Osteocyte (in vitro differentiated cells): ENCODE data around the gene CCNA2. TPM values are rescaled to one million over a fixed set of nuclear protein-coding genes. Genes with fewer than 3 reads are reported as not detected.

Experiments used
- DNase-seq: peaks from one replicate; pipeline ENCODE4 v3.0.0; 2021; ENCODE audit warnings: mixed read lengths; ENCODE audit not compliant: unreplicated experiment; ENCODE audit errors: extremely low spot score
- H3K27ac Mint-ChIP-seq: one replicate; pipeline ENCODE4 v1.8.0; 2021; ENCODE audit warnings: mild to moderate bottlenecking, mixed read lengths; ENCODE audit not compliant: unreplicated experiment
- H3K27me3 Mint-ChIP-seq: one replicate; pipeline ENCODE4 v1.8.0; 2021; ENCODE audit warnings: mixed read lengths; ENCODE audit not compliant: unreplicated experiment
- H3K36me3 Mint-ChIP-seq: one replicate; pipeline ENCODE4 v1.8.0; 2021; ENCODE audit warnings: mixed read lengths; ENCODE audit not compliant: unreplicated experiment
- H3K4me1 Mint-ChIP-seq: one replicate; pipeline ENCODE4 v1.8.0; 2021; ENCODE audit warnings: mixed read lengths; ENCODE audit not compliant: unreplicated experiment
- H3K4me3 Mint-ChIP-seq: one replicate; pipeline ENCODE4 v1.8.0; 2021; ENCODE audit warnings: mild to moderate bottlenecking, moderate library complexity, mixed read lengths; ENCODE audit not compliant: unreplicated experiment
- H3K9me3 Mint-ChIP-seq: one replicate; pipeline ENCODE4 v1.8.0; 2021; ENCODE audit warnings: mixed read lengths; ENCODE audit not compliant: unreplicated experiment
- total RNA-seq: library from RNA; stranded (reverse); gene quantifications from 2 replicates; pipeline ENCODE4 v1.2.1, GENCODE V29; 2021
- TF ChIP-seq, protein P1 (sequence below): fragments of 200-600 bp; sonication (generic); IDR thresholded peaks from 2 replicates; pipeline ENCODE4 v1.5.0; 2021; ENCODE audit warnings: antibody characterized with exemption, mild to moderate bottlenecking, moderate library complexity

The CCNA2 gene
- total RNA-seq, 1 donor from 2014 or later: 9.6 TPM

DNA sequence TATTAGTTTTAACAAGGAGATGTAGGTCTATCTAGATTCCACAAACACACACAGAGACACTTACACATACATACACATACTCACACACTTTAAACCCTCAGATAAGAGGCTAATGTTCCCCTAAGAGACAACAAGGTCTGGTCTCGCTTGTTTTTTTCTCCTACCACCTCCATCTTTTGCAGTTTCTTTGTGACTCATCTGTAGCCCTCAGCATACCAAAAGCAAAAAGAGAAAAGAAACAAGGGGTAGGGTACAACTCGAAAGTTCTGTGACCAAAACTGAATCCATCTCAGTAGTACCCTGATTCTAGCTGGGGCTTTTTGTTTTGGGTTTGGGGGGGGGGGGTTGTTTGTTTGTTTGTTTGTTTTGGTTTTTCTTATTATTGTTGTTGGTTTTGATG lies 34.8 kb downstream of the CCNA2 start:
- no peaks in the 10 kb centered on the region for H3K36me3 Mint-ChIP-seq
- no peaks in the 10 kb centered on the region for H3K27me3 Mint-ChIP-seq
- peaks cover 43% of the 10 kb centered on the region for H3K4me1 Mint-ChIP-seq
- TF ChIP-seq, protein P1, sequence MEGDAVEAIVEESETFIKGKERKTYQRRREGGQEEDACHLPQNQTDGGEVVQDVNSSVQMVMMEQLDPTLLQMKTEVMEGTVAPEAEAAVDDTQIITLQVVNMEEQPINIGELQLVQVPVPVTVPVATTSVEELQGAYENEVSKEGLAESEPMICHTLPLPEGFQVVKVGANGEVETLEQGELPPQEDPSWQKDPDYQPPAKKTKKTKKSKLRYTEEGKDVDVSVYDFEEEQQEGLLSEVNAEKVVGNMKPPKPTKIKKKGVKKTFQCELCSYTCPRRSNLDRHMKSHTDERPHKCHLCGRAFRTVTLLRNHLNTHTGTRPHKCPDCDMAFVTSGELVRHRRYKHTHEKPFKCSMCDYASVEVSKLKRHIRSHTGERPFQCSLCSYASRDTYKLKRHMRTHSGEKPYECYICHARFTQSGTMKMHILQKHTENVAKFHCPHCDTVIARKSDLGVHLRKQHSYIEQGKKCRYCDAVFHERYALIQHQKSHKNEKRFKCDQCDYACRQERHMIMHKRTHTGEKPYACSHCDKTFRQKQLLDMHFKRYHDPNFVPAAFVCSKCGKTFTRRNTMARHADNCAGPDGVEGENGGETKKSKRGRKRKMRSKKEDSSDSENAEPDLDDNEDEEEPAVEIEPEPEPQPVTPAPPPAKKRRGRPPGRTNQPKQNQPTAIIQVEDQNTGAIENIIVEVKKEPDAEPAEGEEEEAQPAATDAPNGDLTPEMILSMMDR: no peak
- H3K9me3 Mint-ChIP-seq: peaks cover under 1% of the 10 kb centered on the region
- H3K27ac Mint-ChIP-seq: no peak overlapping the region
- no peak overlapping the region for H3K4me3 Mint-ChIP-seq
- no peak for DNase-seq

DNA sequence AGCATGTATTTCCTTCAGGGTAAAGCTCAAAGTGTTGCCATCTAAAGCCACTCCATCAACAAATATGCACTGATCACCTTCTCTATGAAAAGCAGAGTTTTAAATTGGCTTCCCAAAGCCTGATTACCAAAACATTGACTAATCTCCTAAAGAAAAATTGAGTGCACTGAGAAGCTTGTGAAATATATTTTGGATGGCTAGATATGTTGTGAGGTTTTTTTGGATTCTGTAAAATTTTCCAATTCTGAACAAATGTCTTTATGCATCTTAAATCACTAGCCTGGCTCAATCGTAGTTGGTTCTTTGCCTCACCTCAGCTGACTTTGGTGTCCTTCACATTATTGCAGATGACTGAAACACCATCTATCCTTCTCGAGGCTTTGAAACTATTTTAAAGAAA lies 37.5 kb downstream of the CCNA2 start:
- H3K27me3 Mint-ChIP-seq: no peaks in the 10 kb centered on the region
- no peak overlapping the region for H3K27ac Mint-ChIP-seq
- no peaks in the 10 kb centered on the region for H3K36me3 Mint-ChIP-seq
- peaks cover 7% of the 10 kb centered on the region for H3K9me3 Mint-ChIP-seq
- peaks cover 38% of the 10 kb centered on the region for H3K4me1 Mint-ChIP-seq
- TF ChIP-seq, protein P1: no peak
- H3K4me3 Mint-ChIP-seq: no peak overlapping the region
- DNase-seq: no peak

DNA sequence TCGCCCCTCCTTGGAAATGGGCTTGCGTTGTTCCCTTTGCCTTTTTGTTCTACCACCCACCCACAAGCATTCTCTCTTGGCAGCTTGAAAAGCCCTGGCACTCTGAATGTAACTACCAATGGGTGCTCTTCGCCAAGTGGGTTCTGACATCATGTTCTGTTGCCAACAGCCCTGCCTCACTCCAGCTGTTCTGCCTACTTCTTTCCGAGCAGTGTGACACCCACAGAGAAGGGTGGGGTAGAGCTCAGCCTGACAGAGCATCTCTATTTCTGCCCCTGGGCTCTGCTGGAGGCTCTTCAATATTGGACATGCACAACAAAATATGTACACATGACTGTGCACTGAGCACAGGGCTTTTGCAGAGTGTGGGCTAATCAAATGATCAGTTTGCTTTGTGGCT lies 38.2 kb downstream of the CCNA2 start:
- H3K4me3 Mint-ChIP-seq: no peak overlapping the region

DNA sequence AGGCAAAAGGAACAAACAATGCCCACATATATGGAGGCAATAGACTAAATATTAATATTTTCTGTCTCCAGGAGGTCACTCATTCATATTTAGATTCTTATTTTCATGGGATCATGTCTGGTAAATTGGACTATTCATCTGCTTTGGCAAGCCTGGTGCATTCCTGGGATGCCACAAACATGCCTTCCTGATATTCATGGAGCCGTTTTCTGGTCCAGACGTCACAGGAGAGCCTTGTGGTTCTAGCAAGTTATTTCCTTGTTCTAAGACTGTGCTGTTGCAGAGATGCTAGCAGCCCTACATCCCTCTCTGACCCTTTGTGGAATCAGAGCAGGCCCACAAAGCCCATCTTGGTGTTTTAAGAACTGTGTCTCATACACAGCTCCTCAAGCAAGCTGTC lies 38.7 kb downstream of the CCNA2 start:
- TF ChIP-seq, protein P1: no peak
- DNase-seq: no peak
- no peaks in the 10 kb centered on the region for H3K27me3 Mint-ChIP-seq
- no peak overlapping the region for H3K4me3 Mint-ChIP-seq
- H3K9me3 Mint-ChIP-seq: peaks cover 7% of the 10 kb centered on the region
- H3K4me1 Mint-ChIP-seq: peaks cover 30% of the 10 kb centered on the region
- peak overlapping the region; percentile 84 for H3K27ac Mint-ChIP-seq
- H3K36me3 Mint-ChIP-seq: no peaks in the 10 kb centered on the region

More for the DNA sequence above, 38.2 kb downstream of the CCNA2 start:
- H3K36me3 Mint-ChIP-seq: no peaks in the 10 kb centered on the region
- DNase-seq: no peak
- H3K4me1 Mint-ChIP-seq: peaks cover 35% of the 10 kb centered on the region
- TF ChIP-seq, protein P1: no peak
- H3K27ac Mint-ChIP-seq: peak overlapping the region; percentile 84
- peaks cover 7% of the 10 kb centered on the region for H3K9me3 Mint-ChIP-seq
- H3K27me3 Mint-ChIP-seq: no peaks in the 10 kb centered on the region

DNA sequence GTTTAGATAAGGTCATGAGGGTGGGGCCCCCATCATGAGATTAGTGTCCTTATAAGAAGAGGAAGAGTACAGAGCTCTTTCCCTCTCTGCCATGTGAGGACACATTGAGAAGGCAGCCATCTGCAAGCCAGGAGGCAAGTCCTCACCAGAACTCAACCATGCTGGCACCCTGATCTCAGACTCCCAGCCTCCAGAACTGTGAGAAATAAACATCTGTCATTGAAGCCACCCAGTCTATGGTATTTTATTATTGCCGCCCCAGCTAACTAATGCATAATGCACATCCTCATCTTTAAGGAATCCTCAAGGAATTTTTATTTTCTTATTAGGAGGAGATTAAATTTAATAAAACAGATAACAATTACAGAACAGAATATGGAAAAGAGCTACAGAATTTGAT lies 39.3 kb downstream of the CCNA2 start:
- DNase-seq: no peak
- Mint-ChIP-seq H3K9me3 (peaks cover 7% of the 10 kb centered on the region), H3K36me3 (no peaks in the 10 kb centered on the region), H3K27ac (no peak overlapping the region), H3K4me3 (no peak overlapping the region), H3K4me1 (peaks cover 24% of the 10 kb centered on the region), H3K27me3 (no peaks in the 10 kb centered on the region)
- TF ChIP-seq, protein P1: no peak
